IMR-90 (cell line): ENCODE results near the gene ARPC1A. TPM values are rescaled to one million over a fixed set of nuclear protein-coding genes. Genes with fewer than 3 reads are reported as not detected.
A peak's percentile ranks its signal among the peaks of the same experiment; 100 is the strongest.

Experiments used
- ATAC-seq: fragments of 200-7000 bp; cut with Tn5 transposase; 2 replicates; pipeline ENCODE4 v1.9.1; 2020; ENCODE audit warnings: low read depth, mild to moderate bottlenecking, moderate library complexity
- BruUV-seq: library from RNA; stranded (reverse); fragments of 400-500 nt; replicated peaks from 2 replicates; lab custom pipeline; 2021; lab: Mats Ljungman, UMichigan
- CTCF ChIA-PET: fragments of 300-600 bp; formaldehyde crosslinking; extraction: SDS; loops from one replicate; lab custom pipeline; 2021; ENCODE audit warnings: antibody characterized with exemption; lab: Yijun Ruan, JAX
- POLR2A ChIA-PET: fragments of 300-600 bp; sonication (Branson Sonifier 250); formaldehyde crosslinking; loops from one replicate; lab custom pipeline; 2022; ENCODE audit warnings: antibody characterized with exemption; ENCODE audit not compliant: unreplicated experiment; lab: Charles Lee
- DNase-seq: peaks from one replicate; pipeline ENCODE4 v3.0.0; 2013
- H2AFZ ChIP-seq: replicated peaks from 2 replicates; pipeline ENCODE3; 2013; ENCODE audit warnings: low read length, mild to moderate bottlenecking; ENCODE audit not compliant: poor library complexity
- H2AK5ac ChIP-seq: 2 replicates; pipeline ENCODE4 v1.6.1; 2013; ENCODE audit warnings: low read depth, low read length, inconsistent platforms
- H2AK9ac ChIP-seq: replicated peaks from 2 replicates; pipeline ENCODE3; 2013; ENCODE audit warnings: mild to moderate bottlenecking, low read depth, low read length, moderate library complexity; ENCODE audit not compliant: poor library complexity
- H2BK120ac ChIP-seq: 2 replicates; pipeline ENCODE4 v1.6.1; 2013; ENCODE audit warnings: low read depth, low read length, inconsistent platforms
- H2BK15ac ChIP-seq: 3 replicates; pipeline ENCODE4 v1.6.1; 2013; ENCODE audit warnings: low read depth, low read length, inconsistent platforms
- H2BK20ac ChIP-seq: 2 replicates; pipeline ENCODE4 v1.6.1; 2013; ENCODE audit warnings: low read depth, mild to moderate bottlenecking, inconsistent platforms, low read length, moderate library complexity
- H2BK5ac ChIP-seq: 2 replicates; pipeline ENCODE4 v1.6.1; 2013; ENCODE audit warnings: mild to moderate bottlenecking, low read depth, low read length, inconsistent platforms; ENCODE audit not compliant: poor library complexity, severe bottlenecking
- H3K14ac ChIP-seq: replicated peaks from 2 replicates; pipeline ENCODE4 v1.6.1; 2013; ENCODE audit warnings: low read depth, low read length, inconsistent platforms
- H3K18ac ChIP-seq: 2 replicates; pipeline ENCODE4 v1.6.1; 2013; ENCODE audit warnings: low read depth, low read length, control low read depth
- H3K23ac ChIP-seq: 2 replicates; pipeline ENCODE4 v1.6.1; 2013; ENCODE audit warnings: low read depth, low read length, inconsistent platforms
- H3K27ac ChIP-seq: 2 replicates; pipeline ENCODE4 v1.5.1; 2013; ENCODE audit warnings: mild to moderate bottlenecking, control low read depth, low read length; ENCODE audit not compliant: insufficient read depth
- H3K27me3 ChIP-seq: 2 replicates; pipeline ENCODE4 v1.6.1; 2013; ENCODE audit warnings: low read length; ENCODE audit not compliant: control insufficient read depth, insufficient read depth
- H3K36me3 ChIP-seq: 2 replicates; pipeline ENCODE4 v1.6.1; 2013; ENCODE audit warnings: low read length, mixed read lengths; ENCODE audit not compliant: control insufficient read depth, insufficient read depth
- H3K4ac ChIP-seq: 2 replicates; pipeline ENCODE4 v1.6.1; 2013; ENCODE audit warnings: low read depth, low read length, inconsistent platforms
- H3K4me1 ChIP-seq: 2 replicates; pipeline ENCODE4 v1.6.1; 2013; ENCODE audit warnings: low read length, mixed read lengths; ENCODE audit not compliant: control insufficient read depth, insufficient read depth
- H3K4me2 ChIP-seq: 2 replicates; pipeline ENCODE4 v1.6.1; 2013; ENCODE audit warnings: low read depth, mild to moderate bottlenecking, control low read depth, low read length, moderate library complexity
- H3K4me3 ChIP-seq: 2 replicates; pipeline ENCODE4 v1.5.1; 2013; ENCODE audit warnings: low read depth, mild to moderate bottlenecking, control low read depth, low read length, moderate library complexity; ENCODE audit not compliant: insufficient read depth
- H3K56ac ChIP-seq: 2 replicates; pipeline ENCODE4 v1.6.1; 2013; ENCODE audit warnings: low read length, inconsistent platforms; ENCODE audit not compliant: insufficient read depth; ENCODE audit errors: extremely low read depth
- H3K79me1 ChIP-seq, 2 experiments: 2 replicates each; pipeline ENCODE4 v1.6.1; 2013; ENCODE audit warnings: low read length in 2 of 2, inconsistent platforms in 1 of 2, low read depth in 1 of 2
- H3K9ac ChIP-seq: 2 replicates; pipeline ENCODE4 v1.6.1; 2013; ENCODE audit warnings: low read depth, low read length, control low read depth
- H3K9me1 ChIP-seq: 2 replicates; pipeline ENCODE4 v1.6.1; 2013; ENCODE audit warnings: low read length, inconsistent platforms; ENCODE audit not compliant: insufficient read depth
- H3K9me3 ChIP-seq: 2 replicates; pipeline ENCODE4 v1.6.1; 2013; ENCODE audit warnings: low read length; ENCODE audit not compliant: control insufficient read depth, insufficient read depth
- H4K20me1 ChIP-seq: 2 replicates; pipeline ENCODE4 v1.6.1; 2013; ENCODE audit warnings: low read length, inconsistent platforms; ENCODE audit not compliant: insufficient read depth
- H4K5ac ChIP-seq: 2 replicates; pipeline ENCODE4 v1.6.1; 2013; ENCODE audit warnings: mild to moderate bottlenecking, low read depth, low read length, control low read depth
- H4K8ac ChIP-seq, 2 experiments: 2 replicates each; pipeline ENCODE4 v1.6.1; 2013; ENCODE audit warnings: low read depth in 2 of 2, low read length in 2 of 2, control low read depth in 1 of 2, inconsistent platforms in 1 of 2
- H4K91ac ChIP-seq: 2 replicates; pipeline ENCODE4 v1.6.1; 2013; ENCODE audit warnings: low read depth, low read length, inconsistent platforms; ENCODE audit not compliant: insufficient read depth
- BHLHE40 ChIP-seq: fragments of 150-350 bp; IDR thresholded peaks from 2 replicates; pipeline ENCODE4 v1.6.1; 2016; ENCODE audit warnings: mild to moderate bottlenecking, low read depth, low read length
- CEBPB ChIP-seq: IDR thresholded peaks from 2 replicates; pipeline ENCODE4 v1.6.1; 2012; ENCODE audit warnings: low read depth, low read length, improper control_type of control experiment
- CHD1 ChIP-seq: IDR thresholded peaks from 2 replicates; pipeline ENCODE4 v1.6.1; 2012; ENCODE audit warnings: low read depth, low read length, improper control_type of control experiment
- FOS ChIP-seq: fragments of 150-350 bp; IDR thresholded peaks from 2 replicates; pipeline ENCODE4 v1.6.1; 2016; ENCODE audit warnings: low read depth, low read length
- MAFK ChIP-seq: IDR thresholded peaks from 2 replicates; pipeline ENCODE4 v1.6.1; 2012; ENCODE audit warnings: low read depth, low read length, improper control_type of control experiment
- MAZ ChIP-seq: IDR thresholded peaks from 2 replicates; pipeline ENCODE4 v1.6.1; 2012; ENCODE audit warnings: low read depth, mild to moderate bottlenecking, low read length, improper control_type of control experiment, moderate library complexity, borderline replicate concordance
- NFE2L2 ChIP-seq: fragments of 150-350 bp; IDR thresholded peaks from 2 replicates; pipeline ENCODE4 v1.6.1; 2016; ENCODE audit warnings: low read depth, mild to moderate bottlenecking, low read length
- POLR2A ChIP-seq: IDR thresholded peaks from 2 replicates; pipeline ENCODE4 v1.6.1; 2012; ENCODE audit warnings: mild to moderate bottlenecking, low read depth, low read length
- RAD21 ChIP-seq: IDR thresholded peaks from 2 replicates; pipeline ENCODE4 v1.6.1; 2012; ENCODE audit warnings: low read length, improper control_type of control experiment
- RFX5 ChIP-seq: IDR thresholded peaks from 2 replicates; pipeline ENCODE4 v1.8.0; 2012; ENCODE audit warnings: low read depth, mild to moderate bottlenecking, low read length, moderate library complexity
- SMC3 ChIP-seq: fragments of 150-350 bp; IDR thresholded peaks from 2 replicates; pipeline ENCODE4 v1.6.1; 2016; ENCODE audit warnings: low read depth, mild to moderate bottlenecking, antibody characterized with exemption, low read length, moderate library complexity
- WGBS, 2 experiments: methylation state at CpG; one replicate each; pipeline versions ENCODE4 v1.1.5 to v1.1.7; 2013; ENCODE audit warnings: missing lambda C conversion rate in 2 of 2; ENCODE audit not compliant: insufficient read length in 1 of 2; ENCODE audit errors: extremely low coverage in 2 of 2; 5-methylcytosine and 5-hydroxymethylcytosine counted together
- dilution Hi-C: fragments of 300-500 bp; cut with HindIII; formaldehyde crosslinking; loops from one replicate; pipeline ENCODE4 v1.14.3; 2018; ENCODE audit warnings: low sequenced_read_pairs; ENCODE audit not compliant: unreplicated experiment
- in situ Hi-C: fragments of 300-500 bp; cut with MboI; formaldehyde crosslinking; loops from 3 replicates; pipeline ENCODE4 v1.14.3; 2019; ENCODE audit warnings: low sequenced_read_pairs, inconsistent platforms, mixed read lengths
- intact Hi-C: fragments of 100-400 bp; cut with micrococcal nuclease; formaldehyde crosslinking; loops from 2 replicates; pipeline ENCODE4 v1.10.0; 2022
- polyA plus RNA-seq, 3 experiments: library from polyadenylated mRNA; depleted of rRNA; stranded (reverse); fragments of >200 nt; gene quantifications; 2 replicates each; pipeline ENCODE4 v1.2.3, GENCODE V29; 2012; ENCODE audit warnings: low replicate concordance in 1 of 3
- total RNA-seq: library from RNA; depleted of rRNA; stranded (reverse); fragments of >200 nt; gene quantifications from 2 replicates; pipeline ENCODE4 v1.2.3, GENCODE V29; 2012
- TF ChIP-seq, protein P1 (sequence below): fragments of 150-350 bp; IDR thresholded peaks from 2 replicates; pipeline ENCODE4 v1.6.1; 2017; ENCODE audit warnings: mild to moderate bottlenecking, antibody characterized with exemption, low read length, low read depth
- TF ChIP-seq, protein P2 (sequence below): conservative IDR thresholded peaks from 2 replicates; pipeline ENCODE4 v1.5.1; 2012; ENCODE audit warnings: mild to moderate bottlenecking, low read depth, low read length, improper control_type of control experiment

ARPC1A gene
- total and polyA plus RNA-seq, 2 of the 4 experiments (the other 2 are of a cell fraction), result 253 to 327 TPM

DNA sequence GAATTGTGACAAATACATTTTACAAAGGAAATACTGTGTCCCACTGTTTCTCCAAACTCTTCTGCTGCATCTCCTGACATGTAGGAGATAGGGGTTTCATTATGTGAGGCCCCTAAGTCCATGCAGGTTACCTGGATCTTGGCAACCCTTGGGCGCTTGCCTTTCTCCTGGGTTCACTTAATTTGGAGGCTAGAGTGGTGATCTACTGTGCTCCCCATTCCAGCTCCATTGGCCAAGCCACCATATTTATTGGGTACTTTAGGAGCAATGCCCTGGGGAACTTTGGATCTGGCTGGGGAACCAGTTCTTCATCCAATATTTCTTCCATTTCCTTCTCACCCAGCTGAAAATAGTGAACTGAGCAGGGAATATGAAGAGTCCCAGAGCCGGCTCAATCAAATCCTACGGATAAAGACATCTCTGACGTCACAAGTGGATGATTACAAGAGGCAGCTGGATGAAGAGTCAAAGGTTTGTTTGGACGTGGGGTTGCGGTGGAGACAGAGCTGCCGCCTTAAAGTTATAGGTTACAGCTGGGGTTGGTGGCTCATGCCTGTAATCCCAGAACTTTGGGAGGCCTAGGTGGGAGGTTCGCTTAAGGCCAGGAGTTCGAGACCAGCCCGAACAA lies 34.6 kb upstream of the ARPC1A start:
- intact Hi-C loops, result no loop called here
- H3K4me2 ChIP-seq, result peak overlapping the region; percentile 10; the same call in 1 of the 2 replicates
- peak; percentile 72 for ATAC-seq
- H2BK15ac ChIP-seq, result no peak overlapping the region; the same call in 2 of the 3 replicates
- POLR2A ChIA-PET, result no interaction called here
- H2AK9ac ChIP-seq, result no peak overlapping the region
- H4K20me1 ChIP-seq, result no peaks in the 10 kb centered on the region
- no peak overlapping the region for H3K4me3 ChIP-seq
- H3K27ac ChIP-seq, result peak overlapping the region; percentile 34; the same call in 1 of the 2 replicates
- no peak overlapping the region for H2BK20ac ChIP-seq
- H3K18ac ChIP-seq, result peak overlapping the region; percentile 1; the same call in 1 of the 2 replicates
- peak overlapping the region; percentile 41; the same call in 1 of the 2 replicates for H3K14ac ChIP-seq
- H2AFZ ChIP-seq, result no peak overlapping the region
- no peaks in the 10 kb centered on the region for H3K79me1 ChIP-seq
- no peak overlapping the region for H3K23ac ChIP-seq
- no peak overlapping the region for H2BK5ac ChIP-seq
- peaks cover 4% of the 10 kb centered on the region; the same call in 1 of the 2 replicates for H3K9me1 ChIP-seq
- no CpG with 5 or more reads among the region's 10 CpGs for WGBS, 2 experiments
- peaks cover 5% of the 10 kb centered on the region; the same call in 1 of the 2 replicates for H3K4me1 ChIP-seq
- CTCF ChIA-PET, result no interaction called here
- H3K27me3 ChIP-seq, result no peaks in the 10 kb centered on the region
- no TSS peak for BruUV-seq
- H2BK120ac ChIP-seq, result peak overlapping the region; percentile 48; the same call in 1 of the 2 replicates
- H4K91ac ChIP-seq, result no peak overlapping the region
- H4K5ac ChIP-seq, result no peak overlapping the region; the same call in 1 of the 2 replicates
- peak; percentile 90 for DNase-seq
- no peaks in the 10 kb centered on the region for H3K9me3 ChIP-seq
- no peak overlapping the region for H3K9ac ChIP-seq
- no peak overlapping the region for H4K8ac ChIP-seq
- H3K36me3 ChIP-seq, result no peaks in the 10 kb centered on the region
- in situ Hi-C loops, result no loop called here
- H2AK5ac ChIP-seq, result peak overlapping the region; percentile 54
- no peak for TF ChIP-seq NFE2L2
- TF ChIP-seq POLR2A, result no peak
- no peak for TF ChIP-seq MAZ
- TF ChIP-seq RAD21, result no peak
- TF ChIP-seq RFX5, result no peak
- no peak for TF ChIP-seq MAFK
- TF ChIP-seq SMC3, result no peak
- TF ChIP-seq, protein P1, sequence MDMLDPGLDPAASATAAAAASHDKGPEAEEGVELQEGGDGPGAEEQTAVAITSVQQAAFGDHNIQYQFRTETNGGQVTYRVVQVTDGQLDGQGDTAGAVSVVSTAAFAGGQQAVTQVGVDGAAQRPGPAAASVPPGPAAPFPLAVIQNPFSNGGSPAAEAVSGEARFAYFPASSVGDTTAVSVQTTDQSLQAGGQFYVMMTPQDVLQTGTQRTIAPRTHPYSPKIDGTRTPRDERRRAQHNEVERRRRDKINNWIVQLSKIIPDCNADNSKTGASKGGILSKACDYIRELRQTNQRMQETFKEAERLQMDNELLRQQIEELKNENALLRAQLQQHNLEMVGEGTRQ, result no peak
- TF ChIP-seq, protein P2, sequence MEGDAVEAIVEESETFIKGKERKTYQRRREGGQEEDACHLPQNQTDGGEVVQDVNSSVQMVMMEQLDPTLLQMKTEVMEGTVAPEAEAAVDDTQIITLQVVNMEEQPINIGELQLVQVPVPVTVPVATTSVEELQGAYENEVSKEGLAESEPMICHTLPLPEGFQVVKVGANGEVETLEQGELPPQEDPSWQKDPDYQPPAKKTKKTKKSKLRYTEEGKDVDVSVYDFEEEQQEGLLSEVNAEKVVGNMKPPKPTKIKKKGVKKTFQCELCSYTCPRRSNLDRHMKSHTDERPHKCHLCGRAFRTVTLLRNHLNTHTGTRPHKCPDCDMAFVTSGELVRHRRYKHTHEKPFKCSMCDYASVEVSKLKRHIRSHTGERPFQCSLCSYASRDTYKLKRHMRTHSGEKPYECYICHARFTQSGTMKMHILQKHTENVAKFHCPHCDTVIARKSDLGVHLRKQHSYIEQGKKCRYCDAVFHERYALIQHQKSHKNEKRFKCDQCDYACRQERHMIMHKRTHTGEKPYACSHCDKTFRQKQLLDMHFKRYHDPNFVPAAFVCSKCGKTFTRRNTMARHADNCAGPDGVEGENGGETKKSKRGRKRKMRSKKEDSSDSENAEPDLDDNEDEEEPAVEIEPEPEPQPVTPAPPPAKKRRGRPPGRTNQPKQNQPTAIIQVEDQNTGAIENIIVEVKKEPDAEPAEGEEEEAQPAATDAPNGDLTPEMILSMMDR, result no peak
- no peak for TF ChIP-seq CHD1
- no peak for TF ChIP-seq CEBPB
- no peak for TF ChIP-seq FOS
- no peak for TF ChIP-seq BHLHE40
- no peak overlapping the region for H3K56ac ChIP-seq
- peak overlapping the region; percentile 27; the same call in 1 of the 2 replicates for H3K4ac ChIP-seq
- dilution Hi-C loops, result no loop called here
